Measurements from ENCODE around the gene TMEM250. TPM values are rescaled to one million over a fixed set of nuclear protein-coding genes. Genes with fewer than 3 reads are reported as not detected.

TMEM250 gene
- polyA plus RNA-seq, 2 donors, result 13.6 to 25.7 TPM

GRCh38 chr9:136122425-136123383 is 4.0 kb upstream of the TMEM250 start:
- WGBS, 2 donors, result 28 to 30% methylated on average over 45 of the region's 45 CpGs
- Histone ChIP-seq H3K36me3 (ENCODE audit: control insufficient read depth in 2 of 2, insufficient read depth in 2 of 2, low read length in 1 of 2) (no peaks in the 10 kb centered on the region), H3K27me3 (ENCODE audit: control insufficient read depth in 1 of 2, insufficient read depth in 2 of 2, low read length in 2 of 2) (no peaks in the 10 kb centered on the region), H3K27ac (ENCODE audit: low read depth in 2 of 2, low read length in 1 of 2) (no peak overlapping the region), H3K4me3 (ENCODE audit: low read depth in 1 of 2, low read length in 2 of 2) (no peak overlapping the region), H3K9me3 (ENCODE audit: control insufficient read depth in 2 of 2, insufficient read depth in 1 of 2, low read depth in 1 of 2, low read length in 1 of 2) (no peaks in the 10 kb centered on the region), H3K4me1 (ENCODE audit: control insufficient read depth in 2 of 2, insufficient read depth in 2 of 2, low read length in 1 of 2) (peaks cover 0 to 4% of the 10 kb centered on the region in 2 donors)

GRCh38 chr9:136121801-136122200 is 3.1 kb upstream of the TMEM250 start:
- no peak overlapping the region for H3K27ac ChIP-seq (ENCODE audit: low read depth in 2 of 2, low read length in 1 of 2)
- no peaks in the 10 kb centered on the region for H3K27me3 ChIP-seq (ENCODE audit: control insufficient read depth in 1 of 2, insufficient read depth in 2 of 2, low read length in 2 of 2)
- peaks cover 7 to 11% of the 10 kb centered on the region in 2 donors for H3K4me1 ChIP-seq (ENCODE audit: control insufficient read depth in 2 of 2, insufficient read depth in 2 of 2, low read length in 1 of 2)
- H3K4me3 ChIP-seq (ENCODE audit: low read depth in 1 of 2, low read length in 2 of 2), result no peak overlapping the region
- WGBS, 2 donors, result 86 to 88% methylated on average over 9 of the region's 9 CpGs
- H3K36me3 ChIP-seq (ENCODE audit: control insufficient read depth in 2 of 2, insufficient read depth in 2 of 2, low read length in 1 of 2), result peaks cover 0 to 3% of the 10 kb centered on the region in 2 donors
- no peaks in the 10 kb centered on the region for H3K9me3 ChIP-seq (ENCODE audit: control insufficient read depth in 2 of 2, insufficient read depth in 1 of 2, low read depth in 1 of 2, low read length in 1 of 2)

GRCh38 chr9:136120438-136120844 is 1.8 kb upstream of the TMEM250 start:
- H3K9me3 ChIP-seq (ENCODE audit: control insufficient read depth in 2 of 2, insufficient read depth in 1 of 2, low read depth in 1 of 2, low read length in 1 of 2), result no peaks in the 10 kb centered on the region
- H3K4me3 ChIP-seq (ENCODE audit: low read depth in 1 of 2, low read length in 2 of 2), result no peak overlapping the region
- H3K27ac ChIP-seq (ENCODE audit: low read depth in 2 of 2, low read length in 1 of 2), result no peak overlapping the region
- 71 to 78% methylated on average over 18 of the region's 18 CpGs for WGBS, 2 donors
- H3K4me1 ChIP-seq (ENCODE audit: control insufficient read depth in 2 of 2, insufficient read depth in 2 of 2, low read length in 1 of 2), result peaks cover 7 to 11% of the 10 kb centered on the region in 2 donors
- no peaks in the 10 kb centered on the region for H3K27me3 ChIP-seq (ENCODE audit: control insufficient read depth in 1 of 2, insufficient read depth in 2 of 2, low read length in 2 of 2)
- peaks cover 0 to 15% of the 10 kb centered on the region in 2 donors for H3K36me3 ChIP-seq (ENCODE audit: control insufficient read depth in 2 of 2, insufficient read depth in 2 of 2, low read length in 1 of 2)

- Histone ChIP-seq H3K9me3 (ENCODE audit: control insufficient read depth in 2 of 2, insufficient read depth in 1 of 2, low read depth in 1 of 2, low read length in 1 of 2) (no peaks in the 10 kb centered on the region), H3K27ac (ENCODE audit: low read depth in 2 of 2, low read length in 1 of 2) (peak overlapping the region; percentile 89 to 93), H3K36me3 (ENCODE audit: control insufficient read depth in 2 of 2, insufficient read depth in 2 of 2, low read length in 1 of 2) (peaks cover 2 to 20% of the 10 kb centered on the region in 2 donors), H3K4me3 (ENCODE audit: low read depth in 1 of 2, low read length in 2 of 2) (peak overlapping the region; percentile 73 to 92), H3K27me3 (ENCODE audit: control insufficient read depth in 1 of 2, insufficient read depth in 2 of 2, low read length in 2 of 2) (no peaks in the 10 kb centered on the region), H3K4me1 (ENCODE audit: control insufficient read depth in 2 of 2, insufficient read depth in 2 of 2, low read length in 1 of 2) (peaks cover 7 to 13% of the 10 kb centered on the region in 2 donors)
- WGBS, 2 donors, result 43 to 45% methylated on average over 11 of the region's 11 CpGs
Measured at GRCh38 chr9:136119883-136120393, 1.3 kb upstream of the TMEM250 start.

- Histone ChIP-seq H3K4me1 (ENCODE audit: control insufficient read depth in 2 of 2, insufficient read depth in 2 of 2, low read length in 1 of 2) (peaks cover 7 to 13% of the 10 kb centered on the region in 2 donors), H3K4me3 (ENCODE audit: low read depth in 1 of 2, low read length in 2 of 2) (peak overlapping the region; percentile 73 to 92), H3K27ac (ENCODE audit: low read depth in 2 of 2, low read length in 1 of 2) (peak overlapping the region; percentile 89 to 93), H3K9me3 (ENCODE audit: control insufficient read depth in 2 of 2, insufficient read depth in 1 of 2, low read depth in 1 of 2, low read length in 1 of 2) (no peaks in the 10 kb centered on the region), H3K36me3 (ENCODE audit: control insufficient read depth in 2 of 2, insufficient read depth in 2 of 2, low read length in 1 of 2) (peaks cover 5 to 21% of the 10 kb centered on the region in 2 donors), H3K27me3 (ENCODE audit: control insufficient read depth in 1 of 2, insufficient read depth in 2 of 2, low read length in 2 of 2) (no peaks in the 10 kb centered on the region)
- 2% methylated on average over 51 to 64 of the region's 64 CpGs for WGBS, 2 donors
Measured at GRCh38 chr9:136119061-136119882, 597 bp upstream of the TMEM250 start.

- Histone ChIP-seq H3K4me3 (ENCODE audit: low read depth in 1 of 2, low read length in 2 of 2) (peak overlapping the region; percentile 73 to 92), H3K27ac (ENCODE audit: low read depth in 2 of 2, low read length in 1 of 2) (peak overlapping the region; percentile 89 to 95), H3K4me1 (ENCODE audit: control insufficient read depth in 2 of 2, insufficient read depth in 2 of 2, low read length in 1 of 2) (peaks cover 7 to 13% of the 10 kb centered on the region in 2 donors), H3K9me3 (ENCODE audit: control insufficient read depth in 2 of 2, insufficient read depth in 1 of 2, low read depth in 1 of 2, low read length in 1 of 2) (no peaks in the 10 kb centered on the region), H3K36me3 (ENCODE audit: control insufficient read depth in 2 of 2, insufficient read depth in 2 of 2, low read length in 1 of 2) (peaks cover 5 to 21% of the 10 kb centered on the region in 2 donors), H3K27me3 (ENCODE audit: control insufficient read depth in 1 of 2, insufficient read depth in 2 of 2, low read length in 2 of 2) (no peaks in the 10 kb centered on the region)
- 0 to 1% methylated on average over 20 to 36 of the region's 36 CpGs for WGBS, 2 donors
Measured at GRCh38 chr9:136117916-136118319, 757 bp downstream of the TMEM250 start.

- H3K9me3 ChIP-seq (ENCODE audit: control insufficient read depth in 2 of 2, insufficient read depth in 1 of 2, low read depth in 1 of 2, low read length in 1 of 2), result no peaks in the 10 kb centered on the region
- peaks cover 7 to 16% of the 10 kb centered on the region in 2 donors for H3K4me1 ChIP-seq (ENCODE audit: control insufficient read depth in 2 of 2, insufficient read depth in 2 of 2, low read length in 1 of 2)
- H3K27ac ChIP-seq (ENCODE audit: low read depth in 2 of 2, low read length in 1 of 2), result peak overlapping the region; percentile 89 to 95
- H3K36me3 ChIP-seq (ENCODE audit: control insufficient read depth in 2 of 2, insufficient read depth in 2 of 2, low read length in 1 of 2), result peaks cover 5 to 21% of the 10 kb centered on the region in 2 donors
- peak overlapping the region; percentile 73 to 92 for H3K4me3 ChIP-seq (ENCODE audit: low read depth in 1 of 2, low read length in 2 of 2)
- no peaks in the 10 kb centered on the region for H3K27me3 ChIP-seq (ENCODE audit: control insufficient read depth in 1 of 2, insufficient read depth in 2 of 2, low read length in 2 of 2)
- WGBS, 2 donors, result 42 to 46% methylated on average over 23 of the region's 23 CpGs
Measured at GRCh38 chr9:136117291-136117915, 1.3 kb downstream of the TMEM250 start.

- Histone ChIP-seq H3K27ac (ENCODE audit: low read depth in 2 of 2, low read length in 1 of 2) (no peak overlapping the region), H3K4me1 (ENCODE audit: control insufficient read depth in 2 of 2, insufficient read depth in 2 of 2, low read length in 1 of 2) (peaks cover 7 to 20% of the 10 kb centered on the region in 2 donors)
Measured at GRCh38 chr9:136116360-136117098, 2.1 kb downstream of the TMEM250 start.

More at GRCh38 chr9:136116360-136117098, 2.1 kb downstream of the TMEM250 start:
- 95% methylated on average over 65 to 69 of the region's 69 CpGs for WGBS, 2 donors
- H3K4me3 ChIP-seq (ENCODE audit: low read depth in 1 of 2, low read length in 2 of 2), result no peak overlapping the region
- H3K9me3 ChIP-seq (ENCODE audit: control insufficient read depth in 2 of 2, insufficient read depth in 1 of 2, low read depth in 1 of 2, low read length in 1 of 2), result no peaks in the 10 kb centered on the region
- H3K36me3 ChIP-seq (ENCODE audit: control insufficient read depth in 2 of 2, insufficient read depth in 2 of 2, low read length in 1 of 2), result peaks cover 5 to 21% of the 10 kb centered on the region in 2 donors
- H3K27me3 ChIP-seq (ENCODE audit: control insufficient read depth in 1 of 2, insufficient read depth in 2 of 2, low read length in 2 of 2), result no peaks in the 10 kb centered on the region
